Lung (tissue), 16 donors: ENCODE data around the gene LIN54. TPM values are rescaled to one million over a fixed set of nuclear protein-coding genes. Genes with fewer than 3 reads are reported as not detected.
"Not testable (repeated sequence)": the region's sequence is repeated elsewhere in the genome, so short reads cannot be mapped to it uniquely, and the experiment has no call there.

Experiments used
- ATAC-seq: fragments of 200-7000 bp; cut with Tn5 transposase; one replicate; pipeline ENCODE4 v1.9.1; 2020; ENCODE audit warnings: moderate number of reproducible peaks; ENCODE audit not compliant: insufficient read depth, low FRiP score
- DNase-seq, 3 donors: peaks; one replicate each; pipeline ENCODE4 v3.0.0-alpha.2; 2013 to 2017
- H3K27ac ChIP-seq, 2 donors: one replicate each; pipeline ENCODE4 v1.5.1; 2013; ENCODE audit warnings: mild to moderate bottlenecking in 2 of 2, moderate library complexity in 2 of 2, control low read depth in 1 of 2, inconsistent platforms in 1 of 2, low read depth in 1 of 2, low read length in 1 of 2
- H3K27me3 ChIP-seq, 3 donors: one replicate each; pipeline ENCODE4 v1.5.1; 2013; ENCODE audit warnings: low read length in 2 of 3; ENCODE audit not compliant: control insufficient read depth in 3 of 3, insufficient read depth in 3 of 3
- H3K36me3 ChIP-seq, 4 donors: one replicate each; pipeline ENCODE4 v1.5.1; 2013; ENCODE audit warnings: low read length in 4 of 4, mild to moderate bottlenecking in 1 of 4, moderate library complexity in 1 of 4; ENCODE audit not compliant: control insufficient read depth in 4 of 4, insufficient read depth in 4 of 4
- H3K4me1 ChIP-seq, 5 donors: one replicate each; pipeline ENCODE4 v1.5.1; 2013; ENCODE audit warnings: low read length in 5 of 5, mild to moderate bottlenecking in 2 of 5, moderate library complexity in 1 of 5; ENCODE audit not compliant: control insufficient read depth in 5 of 5, insufficient read depth in 5 of 5
- H3K4me3 ChIP-seq: one replicate; pipeline ENCODE4 v1.5.1; 2013; ENCODE audit warnings: mild to moderate bottlenecking, control low read depth, moderate library complexity
- H3K9ac ChIP-seq, 2 donors: one replicate each; pipeline ENCODE4 v1.5.1; 2013; ENCODE audit warnings: low read length in 2 of 2, control low read depth in 1 of 2; ENCODE audit not compliant: insufficient read depth in 1 of 2
- H3K9me3 ChIP-seq, 4 donors: one replicate each; pipeline ENCODE4 v1.5.1; 2013; ENCODE audit warnings: low read length in 3 of 4, mild to moderate bottlenecking in 1 of 4, moderate library complexity in 1 of 4; ENCODE audit not compliant: control insufficient read depth in 4 of 4, insufficient read depth in 3 of 4
- CTCF ChIP-seq: IDR thresholded peaks from 2 replicates; pipeline ENCODE4 v1.5.1; 2012; ENCODE audit warnings: mild to moderate bottlenecking; ENCODE audit errors: control extremely low read depth, extremely low read depth
- WGBS, 2 donors: extraction: QIAGEN DNeasy Blood & Tissue Kit; methylation state at CpG; one replicate each; pipeline ENCODE4 v1.1.7; 2013; 5-methylcytosine and 5-hydroxymethylcytosine counted together
- long read RNA-seq, 5 donors: transcript quantifications; one replicate each; lab custom pipeline, GENCODE V29; 2026
- polyA plus RNA-seq, 2 donors: library from polyadenylated mRNA; stranded (reverse); fragments of 200-250 nt; gene quantifications; one replicate each; pipeline ENCODE4 v1.2.1, GENCODE V29; 2013
- total RNA-seq, 2 donors: library from RNA; depleted of rRNA in 1 of 2; stranded (reverse); fragments of >200 nt in 1 of 2; gene quantifications; one replicate each; pipeline ENCODE4 v1.2.1, GENCODE V29; 2014 to 2021
- donor health status: control.
- donor health status: control.
- donor health status: Bipolar disorder and iron deficiency.
- donor health status: healthy.
- donor health status: DM: yes; HTN: yes; CAD: no.

LIN54 gene
- total RNA-seq (10 to 100 TPM; 10.2 to 14.1 TPM), polyA plus RNA-seq (1 to 10 TPM; 2.7 to 4.4 TPM)
- long read RNA-seq, donor 1, full-length matches to known transcripts: 2 of 2 reads
- long read RNA-seq, donor 1, partial matches to known transcripts: 0 of 2 reads
- long read RNA-seq, donor 1, other reads (novel, unspliced or antisense): 0 of 2 reads
- long read RNA-seq, donor 2: 0 reads
- long read RNA-seq, donor 3, partial matches to known transcripts: 0 of 1 reads
- long read RNA-seq, donor 3, other reads (novel, unspliced or antisense): 0 of 1 reads
- long read RNA-seq, donor 4: 0 reads
- long read RNA-seq, donor 5: 0 reads

GRCh38 chr4:83010522-83011318, at the start of gene LIN54:
Gene LIN54 (minus strand): TSS chr4:83010823. CDS start chr4:82984844, 25,979 bp downstream.
- H3K9me3 ChIP-seq: no peaks in the 10 kb centered on the region
- H3K4me1 ChIP-seq: peaks cover 0 to 33% (median 9%) of the 10 kb centered on the region in 5 donors
- DNase-seq (peak; percentile 75 to 84 (median 79)), ATAC-seq (peak; percentile 39)
- peak within 1 kb of the TSS; percentile 71 for H3K4me3 ChIP-seq
- H3K27ac ChIP-seq: peak within 1 kb of the TSS; percentile 96 to 97
- TF ChIP-seq CTCF: no peak
- H3K9ac ChIP-seq: peak within 1 kb of the TSS; percentile 56 to 94
- 0 to 1% methylated on average over 47 to 54 of the region's 54 CpGs for WGBS, 2 donors
- H3K27me3 ChIP-seq: no peaks in the 10 kb centered on the region
- no peaks in the 10 kb centered on the region for H3K36me3 ChIP-seq

- ATAC-seq (no peak), DNase-seq (no peak)
- Histone ChIP-seq H3K27ac (no peak overlapping the region), H3K9ac (no peak overlapping the region), H3K9me3 (no peaks in the 10 kb centered on the region), H3K4me3 (no peak overlapping the region), H3K36me3 (peaks cover 24 to 33% (median 28%) of the 10 kb centered on the region in 4 donors), H3K27me3 (no peaks in the 10 kb centered on the region), H3K4me1 (no peaks in the 10 kb centered on the region)
- TF ChIP-seq CTCF: no peak
These were observed 44.3 kb upstream of the LIN54 start for GRCh38 chr4:83054928-83055327.

GRCh38 chr4:83048781-83049180, 38.2 kb upstream of the LIN54 start:
- not testable (repeated sequence) for H3K4me1 ChIP-seq, H3K9me3 ChIP-seq, H3K9ac ChIP-seq, H3K4me3 ChIP-seq, H3K27me3 ChIP-seq, H3K27ac ChIP-seq, DNase-seq, ATAC-seq
- WGBS, 2 donors: 69 to 85% methylated on average over 8 of the region's 8 CpGs
- peaks cover 19 to 27% (median 22%) of the 10 kb centered on the region in 4 donors for H3K36me3 ChIP-seq

GRCh38 chr4:83046693-83047473, 36.3 kb upstream of the LIN54 start:
- DNase-seq (no peak), ATAC-seq (no peak)
- Histone ChIP-seq H3K9ac (no peak overlapping the region), H3K27me3 (no peaks in the 10 kb centered on the region), H3K36me3 (peaks cover 8 to 14% (median 9%) of the 10 kb centered on the region in 4 donors), H3K4me3 (no peak overlapping the region), H3K27ac (no peak overlapping the region), H3K4me1 (peaks cover 0 to 2% (median 0%) of the 10 kb centered on the region in 5 donors), H3K9me3 (no peaks in the 10 kb centered on the region)
- no peak for TF ChIP-seq CTCF
- 82 to 89% methylated on average over 8 of the region's 8 CpGs for WGBS, 2 donors
